22Rv1 (cell line): ENCODE data around the gene DLEC1.

Source experiments
- H3K27ac ChIP-seq: fragments of 450-650 bp; 2 replicates; pipeline ENCODE4 v1.5.1; 2017
- CTCF ChIP-seq: fragments of 450-650 bp; IDR thresholded peaks from 2 replicates; pipeline ENCODE4 v1.5.1; 2017; ENCODE audit warnings: mild to moderate bottlenecking
- ZFX ChIP-seq: fragments of 450-650 bp; IDR thresholded peaks from 2 replicates; pipeline ENCODE4 v1.6.1; 2017; ENCODE audit warnings: antibody characterized with exemption, borderline replicate concordance

DLEC1 gene

GRCh38 chr3:38003371-38003816, 35.6 kb upstream of the DLEC1 start:
- peak overlapping the region; percentile 41 for H3K27ac ChIP-seq
- TF ChIP-seq CTCF = peak; percentile 92
- TF ChIP-seq ZFX = no peak

GRCh38 chr3:38003817-38004414, 35.1 kb upstream of the DLEC1 start:
- TF ChIP-seq CTCF (no peak), ZFX (no peak)
- peak overlapping the region; percentile 41 for H3K27ac ChIP-seq

- peak overlapping the region; percentile 41 for H3K27ac ChIP-seq
- TF ChIP-seq CTCF (peak; percentile 90), ZFX (no peak)
Measured at GRCh38 chr3:38004415-38005075, 34.5 kb upstream of the DLEC1 start.

GRCh38 chr3:38005076-38006020, 33.7 kb upstream of the DLEC1 start:
- TF ChIP-seq CTCF = no peak
- TF ChIP-seq ZFX = no peak
- peak overlapping the region; percentile 41; the same call in 1 of the 2 replicates for H3K27ac ChIP-seq

- TF ChIP-seq ZFX = no peak
- TF ChIP-seq CTCF = no peak
- no peak overlapping the region for H3K27ac ChIP-seq
Measured at GRCh38 chr3:38006031-38006430, 33.0 kb upstream of the DLEC1 start.

DNA sequence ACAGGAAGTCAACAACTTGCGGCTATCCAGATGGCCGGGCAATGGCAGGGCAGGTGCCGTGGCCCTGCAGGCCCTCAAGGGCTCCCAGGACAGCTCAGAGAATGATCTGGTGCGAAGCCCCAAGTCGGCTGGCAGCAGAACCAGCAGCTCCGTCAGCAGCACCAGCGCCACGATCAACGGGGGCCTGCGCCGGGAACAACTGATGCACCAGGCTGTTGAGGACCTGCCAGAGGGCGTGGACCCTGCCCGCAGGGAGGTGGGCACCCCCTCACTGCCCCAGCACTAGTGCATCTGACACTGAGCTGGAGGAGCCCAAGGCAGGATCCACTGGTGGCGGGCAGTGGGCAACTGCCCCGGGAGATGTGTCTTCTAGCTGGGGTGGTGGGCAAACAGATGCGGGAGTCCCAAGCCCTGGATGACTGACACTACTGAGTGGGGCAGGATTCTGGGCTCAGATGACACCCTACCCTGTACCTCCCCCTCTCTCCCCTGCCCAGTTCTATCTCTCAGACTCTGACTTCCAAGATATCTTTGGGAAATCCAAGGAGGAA, 32.5 kb upstream of the DLEC1 start:
- TF ChIP-seq CTCF (no peak), ZFX (no peak)
- H3K27ac ChIP-seq = no peak overlapping the region
